Subcutaneous abdominal adipose tissue (tissue), 5 donors: ENCODE data around the gene MAN1A2.

ENCODE experiments used
- H3K27ac ChIP-seq: one replicate; pipeline ENCODE4 v1.7.0; 2013; ENCODE audit warnings: low read depth, mild to moderate bottlenecking, inconsistent platforms, low read length, moderate library complexity
- H3K27me3 ChIP-seq, 5 donors: one replicate each; pipeline ENCODE4 v1.7.0; 2013; ENCODE audit warnings: low read length in 5 of 5, inconsistent platforms in 1 of 5; ENCODE audit not compliant: control insufficient read depth in 5 of 5, insufficient read depth in 4 of 5
- H3K36me3 ChIP-seq, 5 donors: one replicate each; pipeline ENCODE4 v1.7.0; 2013; ENCODE audit warnings: low read length in 5 of 5; ENCODE audit not compliant: control insufficient read depth in 5 of 5, insufficient read depth in 5 of 5
- H3K4me1 ChIP-seq, 5 donors: one replicate each; pipeline ENCODE4 v1.7.0; 2013; ENCODE audit warnings: low read length in 5 of 5, mild to moderate bottlenecking in 3 of 5, moderate library complexity in 1 of 5; ENCODE audit not compliant: control insufficient read depth in 5 of 5, insufficient read depth in 5 of 5
- H3K4me3 ChIP-seq, 5 donors: one replicate each; pipeline ENCODE4 v1.7.0; 2013; ENCODE audit warnings: low read length in 5 of 5, low read depth in 1 of 5
- H3K9ac ChIP-seq, 5 donors: one replicate each; pipeline ENCODE4 v1.7.0; 2013; ENCODE audit warnings: low read length in 5 of 5, mild to moderate bottlenecking in 4 of 5, moderate library complexity in 3 of 5
- H3K9me3 ChIP-seq, 5 donors: one replicate each; pipeline ENCODE4 v1.7.0; 2013; ENCODE audit warnings: low read length in 5 of 5; ENCODE audit not compliant: control insufficient read depth in 5 of 5
- donor health status: healthy.
- donor health status: healthy.
- donor health status: healthy.
- donor health status: healthy.
- donor health status: healthy.

Gene MAN1A2

DNA sequence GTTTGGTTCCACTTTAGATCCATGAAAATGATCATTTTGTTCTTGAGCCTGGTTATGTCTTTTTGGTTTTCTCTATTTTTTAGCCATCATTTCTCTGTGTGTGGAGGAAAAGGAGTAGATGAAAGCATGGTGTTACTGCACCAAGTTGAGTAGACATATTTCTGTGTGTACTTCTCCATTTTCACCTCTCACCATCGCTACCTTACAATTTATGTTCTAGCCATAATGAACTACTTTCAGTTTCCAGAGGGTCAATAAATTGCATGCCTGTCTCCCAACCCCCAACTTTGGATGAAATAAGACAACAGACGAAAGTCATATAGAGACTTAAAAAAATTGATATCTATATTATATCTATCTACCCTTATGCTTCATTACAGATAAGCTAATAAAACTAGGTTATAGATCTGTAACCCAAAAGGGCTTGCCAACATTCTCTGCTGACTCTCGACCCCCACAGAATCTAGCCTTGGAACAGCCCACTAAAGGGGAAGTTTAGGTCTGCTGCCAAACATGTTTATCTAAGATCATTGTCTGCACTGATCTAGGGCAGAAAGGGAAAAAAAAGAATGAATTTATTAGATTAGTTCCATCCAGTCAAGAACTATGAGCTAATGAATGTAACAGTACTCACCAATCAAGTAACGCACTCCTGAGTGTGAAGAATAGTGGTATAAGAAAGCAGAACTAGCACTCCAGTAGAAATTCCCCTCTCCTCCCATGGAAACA, 7.5 kb upstream of the MAN1A2 start:
- H3K36me3 ChIP-seq: no peaks in the 10 kb centered on the region
- H3K4me1 ChIP-seq: peaks cover 0 to 13% (median 10%) of the 10 kb centered on the region in 5 donors
- no peaks in the 10 kb centered on the region for H3K27me3 ChIP-seq
- no peaks in the 10 kb centered on the region for H3K9me3 ChIP-seq
- H3K9ac ChIP-seq: no peak overlapping the region
- no peak overlapping the region for H3K4me3 ChIP-seq
- H3K27ac ChIP-seq: no peak overlapping the region

- Histone ChIP-seq H3K9ac (no peak overlapping the region), H3K27ac (no peak overlapping the region), H3K27me3 (no peaks in the 10 kb centered on the region), H3K4me1 (peaks cover 2 to 34% (median 24%) of the 10 kb centered on the region in 5 donors), H3K36me3 (no peaks in the 10 kb centered on the region), H3K9me3 (no peaks in the 10 kb centered on the region), H3K4me3 (no peak overlapping the region)
These were observed 4.3 kb upstream of the MAN1A2 start for GRCh38 chr1:117362986-117363385.

- Histone ChIP-seq H3K9me3 (no peaks in the 10 kb centered on the region), H3K4me3 (peak overlapping the region in 2 of 5 donors; percentile 3 to 51), H3K27me3 (no peaks in the 10 kb centered on the region), H3K27ac (no peak overlapping the region), H3K36me3 (no peaks in the 10 kb centered on the region), H3K9ac (peak overlapping the region in 2 of 5 donors; percentile 2 to 26), H3K4me1 (peaks cover 2 to 40% (median 30%) of the 10 kb centered on the region in 5 donors)
These were observed 3.6 kb upstream of the MAN1A2 start for GRCh38 chr1:117363571-117364048.

GRCh38 chr1:117364240-117364639, 3.0 kb upstream of the MAN1A2 start:
- H3K4me1 ChIP-seq: peaks cover 2 to 46% (median 36%) of the 10 kb centered on the region in 5 donors

GRCh38 chr1:117365350-117366176, 1.7 kb upstream of the MAN1A2 start:
- H3K27ac ChIP-seq: peak overlapping the region; percentile 88
- H3K4me1 ChIP-seq: peaks cover 2 to 59% (median 48%) of the 10 kb centered on the region in 5 donors
- no peaks in the 10 kb centered on the region for H3K36me3 ChIP-seq
- H3K4me3 ChIP-seq: peak overlapping the region; percentile 81 to 90 (median 89)
- H3K9me3 ChIP-seq: no peaks in the 10 kb centered on the region
- H3K27me3 ChIP-seq: no peaks in the 10 kb centered on the region
- H3K9ac ChIP-seq: peak overlapping the region; percentile 87 to 99 (median 96)

More at GRCh38 chr1:117364240-117364639, 3.0 kb upstream of the MAN1A2 start:
- Histone ChIP-seq H3K36me3 (no peaks in the 10 kb centered on the region), H3K9ac (peak overlapping the region in 2 of 5 donors; percentile 2 to 26), H3K27ac (no peak overlapping the region), H3K27me3 (no peaks in the 10 kb centered on the region), H3K4me3 (peak overlapping the region in 1 of 5 donors; percentile 3), H3K9me3 (no peaks in the 10 kb centered on the region)

- Histone ChIP-seq H3K4me3 (peak overlapping the region; percentile 81 to 90 (median 89)), H3K9me3 (no peaks in the 10 kb centered on the region), H3K4me1 (peaks cover 2 to 68% (median 57%) of the 10 kb centered on the region in 5 donors), H3K27me3 (no peaks in the 10 kb centered on the region), H3K36me3 (no peaks in the 10 kb centered on the region), H3K27ac (peak overlapping the region; percentile 88), H3K9ac (peak overlapping the region; percentile 89 to 99 (median 96))
These were observed 838 bp upstream of the MAN1A2 start for GRCh38 chr1:117366177-117367045.

- no peaks in the 10 kb centered on the region for H3K27me3 ChIP-seq
- peak overlapping the region; percentile 89 to 96 (median 93) for H3K9ac ChIP-seq
- peak overlapping the region; percentile 88 for H3K27ac ChIP-seq
- no peaks in the 10 kb centered on the region for H3K36me3 ChIP-seq
- peak overlapping the region; percentile 88 to 90 (median 89) for H3K4me3 ChIP-seq
- H3K9me3 ChIP-seq: peaks cover 0 to 3% (median 0%) of the 10 kb centered on the region in 5 donors
- H3K4me1 ChIP-seq: peaks cover 2 to 72% (median 60%) of the 10 kb centered on the region in 5 donors
These were observed 1.2 kb downstream of the MAN1A2 start for GRCh38 chr1:117368116-117369108.

DNA sequence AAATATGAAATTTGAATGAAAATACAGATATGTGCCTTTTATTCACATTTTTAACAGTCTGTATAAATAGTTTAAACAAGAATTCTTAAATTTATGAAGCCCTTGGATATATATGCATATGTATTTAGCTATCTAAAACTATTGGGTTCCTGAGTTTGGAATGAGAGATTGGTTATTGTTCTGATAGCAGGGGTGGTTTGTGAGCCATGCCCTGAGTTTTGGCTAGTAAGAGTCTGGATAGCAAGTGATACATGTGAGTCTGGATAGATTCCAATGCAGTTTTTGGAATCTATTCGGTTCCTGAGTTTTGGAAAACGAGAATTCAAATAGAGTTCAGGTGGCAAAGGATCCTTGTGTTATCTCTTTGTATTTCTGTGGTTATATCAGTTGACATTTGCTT, 2.8 kb downstream of the MAN1A2 start:
- peak overlapping the region; percentile 19 for H3K27ac ChIP-seq

More for the DNA sequence above, 2.8 kb downstream of the MAN1A2 start:
- Histone ChIP-seq H3K9ac (peak overlapping the region in 4 of 5 donors; percentile 32 to 96 (median 92)), H3K27me3 (no peaks in the 10 kb centered on the region), H3K36me3 (no peaks in the 10 kb centered on the region), H3K4me1 (peaks cover 2 to 65% (median 60%) of the 10 kb centered on the region in 5 donors), H3K4me3 (peak overlapping the region in 3 of 5 donors; percentile 89 to 90 (median 90)), H3K9me3 (peaks cover 0 to 3% (median 0%) of the 10 kb centered on the region in 5 donors)
